ENCODE measurements around the gene CARD11. TPM values are rescaled to one million over a fixed set of nuclear protein-coding genes. Genes with fewer than 3 reads are reported as not detected.
"Not testable (repeated sequence)": the region's sequence is repeated elsewhere in the genome, so short reads cannot be mapped to it uniquely, and the experiment has no call there.

Gene CARD11
- total RNA-seq, 3 donors from 2014 or later: 71.5 to 87.6 (median 87.5) TPM

- no peak for DNase-seq
- ATAC-seq: no peak
- H3K4me3 Mint-ChIP-seq: peak overlapping the region; percentile 92
- H3K4me1 Mint-ChIP-seq (ENCODE audit: low read depth): peaks cover 60% of the 10 kb centered on the region
- H3K36me3 Mint-ChIP-seq (ENCODE audit: insufficient read depth): peaks cover 27% of the 10 kb centered on the region
- H3K9me3 Mint-ChIP-seq: no peaks in the 10 kb centered on the region
- H3K27me3 Mint-ChIP-seq (ENCODE audit: low read depth): no peaks in the 10 kb centered on the region
These were observed 1.5 kb downstream of the CARD11 start for GRCh38 chr7:3041986-3042675.

- no peaks in the 10 kb centered on the region for H3K27me3 Mint-ChIP-seq (ENCODE audit: low read depth)
- H3K4me3 Mint-ChIP-seq: peak overlapping the region; percentile 55
- no peak for ATAC-seq
- peaks cover 33% of the 10 kb centered on the region for H3K36me3 Mint-ChIP-seq (ENCODE audit: insufficient read depth)
- no peak for DNase-seq
- H3K4me1 Mint-ChIP-seq (ENCODE audit: low read depth): peaks cover 70% of the 10 kb centered on the region
- H3K9me3 Mint-ChIP-seq: no peaks in the 10 kb centered on the region
These were observed 3.9 kb downstream of the CARD11 start for GRCh38 chr7:3039787-3040186.

- not testable (repeated sequence) for H3K9me3 Mint-ChIP-seq; H3K4me3 Mint-ChIP-seq; ATAC-seq; DNase-seq; H3K27me3 Mint-ChIP-seq (ENCODE audit: low read depth)
- Mint-ChIP-seq H3K4me1 (ENCODE audit: low read depth) (peaks cover 69% of the 10 kb centered on the region), H3K36me3 (ENCODE audit: insufficient read depth) (peaks cover 42% of the 10 kb centered on the region)
These were observed 5.7 kb downstream of the CARD11 start for GRCh38 chr7:3038011-3038410.

- DNase-seq (no peak), ATAC-seq (no peak)
- H3K9me3 Mint-ChIP-seq: no peaks in the 10 kb centered on the region
- H3K36me3 Mint-ChIP-seq (ENCODE audit: insufficient read depth): peaks cover 50% of the 10 kb centered on the region
- H3K27me3 Mint-ChIP-seq (ENCODE audit: low read depth): no peaks in the 10 kb centered on the region
- peaks cover 68% of the 10 kb centered on the region for H3K4me1 Mint-ChIP-seq (ENCODE audit: low read depth)
- no peak overlapping the region for H3K4me3 Mint-ChIP-seq
These were observed 6.4 kb downstream of the CARD11 start for GRCh38 chr7:3037259-3037658.

GRCh38 chr7:3034591-3035150, 9.0 kb downstream of the CARD11 start:
- Mint-ChIP-seq H3K4me1 (ENCODE audit: low read depth) (peaks cover 61% of the 10 kb centered on the region), H3K27me3 (ENCODE audit: low read depth) (no peaks in the 10 kb centered on the region), H3K9me3 (no peaks in the 10 kb centered on the region), H3K4me3 (no peak overlapping the region), H3K36me3 (ENCODE audit: insufficient read depth) (peaks cover 53% of the 10 kb centered on the region)
- no peak for ATAC-seq
- DNase-seq: no peak

- ATAC-seq (no peak), DNase-seq (no peak)
- H3K36me3 Mint-ChIP-seq (ENCODE audit: insufficient read depth): peaks cover 47% of the 10 kb centered on the region
- H3K4me3 Mint-ChIP-seq: no peak overlapping the region
- H3K4me1 Mint-ChIP-seq (ENCODE audit: low read depth): peaks cover 60% of the 10 kb centered on the region
- H3K27me3 Mint-ChIP-seq (ENCODE audit: low read depth): no peaks in the 10 kb centered on the region
- H3K9me3 Mint-ChIP-seq: no peaks in the 10 kb centered on the region
These were observed 10.1 kb downstream of the CARD11 start for GRCh38 chr7:3033581-3033980.

- peaks cover 60% of the 10 kb centered on the region for H3K4me1 Mint-ChIP-seq (ENCODE audit: low read depth)
- no peak for ATAC-seq
- no peaks in the 10 kb centered on the region for H3K9me3 Mint-ChIP-seq
These were observed 10.5 kb downstream of the CARD11 start for GRCh38 chr7:3033136-3033535.

GRCh38 chr7:3032256-3032655, 11.4 kb downstream of the CARD11 start:
- Mint-ChIP-seq H3K36me3 (ENCODE audit: insufficient read depth) (peaks cover 49% of the 10 kb centered on the region), H3K27me3 (ENCODE audit: low read depth) (no peaks in the 10 kb centered on the region), H3K4me1 (ENCODE audit: low read depth) (peaks cover 60% of the 10 kb centered on the region), H3K4me3 (no peak overlapping the region), H3K9me3 (no peaks in the 10 kb centered on the region)
- no peak for ATAC-seq
- no peak for DNase-seq

More at GRCh38 chr7:3033136-3033535, 10.5 kb downstream of the CARD11 start:
- Mint-ChIP-seq H3K4me3 (no peak overlapping the region), H3K27me3 (ENCODE audit: low read depth) (no peaks in the 10 kb centered on the region), H3K36me3 (ENCODE audit: insufficient read depth) (peaks cover 46% of the 10 kb centered on the region)
- no peak for DNase-seq

GRCh38 chr7:3029138-3029537, 14.5 kb downstream of the CARD11 start:
- Mint-ChIP-seq H3K4me3 (no peak overlapping the region), H3K36me3 (ENCODE audit: insufficient read depth) (peaks cover 51% of the 10 kb centered on the region), H3K9me3 (no peaks in the 10 kb centered on the region), H3K27me3 (ENCODE audit: low read depth) (no peaks in the 10 kb centered on the region), H3K4me1 (ENCODE audit: low read depth) (peaks cover 59% of the 10 kb centered on the region)
- no peak for DNase-seq
- ATAC-seq: no peak

- H3K27me3 Mint-ChIP-seq (ENCODE audit: low read depth): no peaks in the 10 kb centered on the region
- H3K9me3 Mint-ChIP-seq: no peaks in the 10 kb centered on the region
- H3K4me1 Mint-ChIP-seq (ENCODE audit: low read depth): peaks cover 63% of the 10 kb centered on the region
- DNase-seq: no peak
- peak overlapping the region; percentile 70 for H3K4me3 Mint-ChIP-seq
- ATAC-seq: no peak
- H3K36me3 Mint-ChIP-seq (ENCODE audit: insufficient read depth): peaks cover 55% of the 10 kb centered on the region
These were observed 14.9 kb downstream of the CARD11 start for GRCh38 chr7:3028758-3029093.

- Mint-ChIP-seq H3K36me3 (ENCODE audit: insufficient read depth) (peaks cover 52% of the 10 kb centered on the region), H3K27me3 (ENCODE audit: low read depth) (no peaks in the 10 kb centered on the region), H3K9me3 (no peaks in the 10 kb centered on the region), H3K4me3 (peak overlapping the region; percentile 70), H3K4me1 (ENCODE audit: low read depth) (peaks cover 60% of the 10 kb centered on the region)
- ATAC-seq: peak; percentile 76 to 89
- DNase-seq: peak; percentile 35
These were observed 15.5 kb downstream of the CARD11 start for GRCh38 chr7:3028071-3028757.

- Mint-ChIP-seq H3K9me3 (peaks cover under 1% of the 10 kb centered on the region), H3K36me3 (ENCODE audit: insufficient read depth) (peaks cover 48% of the 10 kb centered on the region), H3K27me3 (ENCODE audit: low read depth) (no peaks in the 10 kb centered on the region), H3K4me3 (no peak overlapping the region), H3K4me1 (ENCODE audit: low read depth) (peaks cover 54% of the 10 kb centered on the region)
- ATAC-seq (no peak), DNase-seq (no peak)
These were observed 16.4 kb downstream of the CARD11 start for GRCh38 chr7:3027005-3027845.

GRCh38 chr7:3025616-3026015, 18.1 kb downstream of the CARD11 start:
- peaks cover 16% of the 10 kb centered on the region for H3K9me3 Mint-ChIP-seq
- no peak overlapping the region for H3K4me3 Mint-ChIP-seq
- H3K4me1 Mint-ChIP-seq (ENCODE audit: low read depth): peaks cover 55% of the 10 kb centered on the region
- H3K36me3 Mint-ChIP-seq (ENCODE audit: insufficient read depth): peaks cover 52% of the 10 kb centered on the region
- DNase-seq (no peak), ATAC-seq (no peak)
- no peaks in the 10 kb centered on the region for H3K27me3 Mint-ChIP-seq (ENCODE audit: low read depth)

- Mint-ChIP-seq H3K27me3 (ENCODE audit: low read depth) (no peaks in the 10 kb centered on the region), H3K9me3 (peaks cover 30% of the 10 kb centered on the region), H3K4me1 (ENCODE audit: low read depth) (peaks cover 32% of the 10 kb centered on the region), H3K4me3 (no peak overlapping the region), H3K36me3 (ENCODE audit: insufficient read depth) (peaks cover 55% of the 10 kb centered on the region)
- DNase-seq: no peak
- no peak for ATAC-seq
These were observed 21.8 kb downstream of the CARD11 start for GRCh38 chr7:3021825-3022224.
